Cardiac muscle cell (in vitro differentiated cells and primary cell): ENCODE measurements around the gene PIGN. TPM values are rescaled to one million over a fixed set of nuclear protein-coding genes. Genes with fewer than 3 reads are reported as not detected.

Experiments used
- DNase-seq, 2 donors: peaks; one replicate each; pipeline versions ENCODE4 v3.0.0 to v3.0.0-alpha.2; 2010 to 2017; ENCODE audit warnings: low read depth in 1 of 2, low spot score in 1 of 2
- H3K27ac ChIP-seq: fragments of 200-600 bp; sonication (generic); 2 replicates; pipeline ENCODE4 v1.5.1; 2016
- H3K27me3 ChIP-seq: fragments of 200-600 bp; sonication (generic); 2 replicates; pipeline ENCODE4 v1.6.0; 2016; ENCODE audit warnings: control low read depth
- H3K36me3 ChIP-seq: fragments of 200-600 bp; sonication (generic); 2 replicates; pipeline ENCODE4 v1.5.1; 2016; ENCODE audit warnings: control low read depth
- H3K4me1 ChIP-seq: fragments of 200-600 bp; sonication (generic); 2 replicates; pipeline ENCODE4 v1.8.1; 2017; ENCODE audit warnings: low read depth, mild to moderate bottlenecking, mixed run types
- H3K4me3 ChIP-seq: fragments of 200-600 bp; sonication (generic); 2 replicates; pipeline ENCODE4 v1.5.1; 2016; ENCODE audit warnings: mild to moderate bottlenecking
- H3K9me3 ChIP-seq: fragments of 200-600 bp; sonication (generic); 2 replicates; pipeline ENCODE4 v1.5.1; 2017; ENCODE audit warnings: low read depth, mild to moderate bottlenecking, control low read depth
- CTCF ChIP-seq: IDR thresholded peaks from 2 replicates; pipeline ENCODE4 v1.5.1; 2012; ENCODE audit warnings: low read depth, mild to moderate bottlenecking, low read length
- polyA plus RNA-seq: library from polyadenylated mRNA; unstranded; fragments of >200 nt; fragmentation: Nextera tagmentation; extraction: Ambion mirVana; gene quantifications from 2 replicates; pipeline ENCODE4 v1.2.1, GENCODE V29; 2016
- total RNA-seq: library from RNA; depleted of rRNA; stranded (reverse); fragments of >200 nt; gene quantifications from 2 replicates; pipeline ENCODE4 v1.2.3, GENCODE V29; 2016

Gene PIGN
- total and polyA plus RNA-seq, 2 experiments from 2014 or later, result 18.8 to 20.8 TPM

GRCh38 chr18:62024983-62025382 lies 161.9 kb downstream of the PIGN start:
- Histone ChIP-seq H3K9me3 (no peaks in the 10 kb centered on the region), H3K27me3 (no peaks in the 10 kb centered on the region), H3K36me3 (no peaks in the 10 kb centered on the region), H3K4me1 (no peaks in the 10 kb centered on the region), H3K4me3 (no peak overlapping the region), H3K27ac (no peak overlapping the region)
- no peak for TF ChIP-seq CTCF
- DNase-seq, result no peak

GRCh38 chr18:62023536-62023935 lies 163.3 kb downstream of the PIGN start:
- H3K4me3 ChIP-seq, result no peak overlapping the region
- H3K4me1 ChIP-seq, result no peaks in the 10 kb centered on the region
- H3K9me3 ChIP-seq, result no peaks in the 10 kb centered on the region
- no peak for TF ChIP-seq CTCF
- no peaks in the 10 kb centered on the region for H3K27me3 ChIP-seq
- no peak overlapping the region for H3K27ac ChIP-seq
- no peak for DNase-seq
- no peaks in the 10 kb centered on the region for H3K36me3 ChIP-seq

GRCh38 chr18:62018759-62019041 lies 168.2 kb downstream of the PIGN start:
- no peaks in the 10 kb centered on the region for H3K9me3 ChIP-seq
- H3K36me3 ChIP-seq, result no peaks in the 10 kb centered on the region
- no peak overlapping the region for H3K27ac ChIP-seq
- TF ChIP-seq CTCF, result no peak
- no peak overlapping the region for H3K4me3 ChIP-seq
- no peaks in the 10 kb centered on the region for H3K27me3 ChIP-seq
- peaks cover 6% of the 10 kb centered on the region for H3K4me1 ChIP-seq
- no peak for DNase-seq

GRCh38 chr18:62018034-62018758 lies 168.7 kb downstream of the PIGN start:
- Histone ChIP-seq H3K27me3 (no peaks in the 10 kb centered on the region), H3K4me1 (peaks cover 6% of the 10 kb centered on the region), H3K4me3 (no peak overlapping the region), H3K27ac (peak overlapping the region; percentile 52), H3K9me3 (no peaks in the 10 kb centered on the region), H3K36me3 (no peaks in the 10 kb centered on the region)
- peak in 1 of 2 donors; percentile 97 for DNase-seq
- no peak for TF ChIP-seq CTCF

- TF ChIP-seq CTCF, result no peak
Measured at GRCh38 chr18:62017618-62018017, 169.2 kb downstream of the PIGN start.

More at GRCh38 chr18:62017618-62018017, 169.2 kb downstream of the PIGN start:
- no peaks in the 10 kb centered on the region for H3K27me3 ChIP-seq
- no peaks in the 10 kb centered on the region for H3K36me3 ChIP-seq
- peak overlapping the region; percentile 52 for H3K27ac ChIP-seq
- no peak overlapping the region for H3K4me3 ChIP-seq
- no peaks in the 10 kb centered on the region for H3K9me3 ChIP-seq
- DNase-seq, result peak; percentile 17 to 65
- H3K4me1 ChIP-seq, result peaks cover 6% of the 10 kb centered on the region
